ENCODE measurements around the gene MYH2. TPM values are rescaled to one million over a fixed set of nuclear protein-coding genes. Genes with fewer than 3 reads are reported as not detected.

Gene MYH2
- total RNA-seq, 1 experiment from 2014 or later = not detected

DNA sequence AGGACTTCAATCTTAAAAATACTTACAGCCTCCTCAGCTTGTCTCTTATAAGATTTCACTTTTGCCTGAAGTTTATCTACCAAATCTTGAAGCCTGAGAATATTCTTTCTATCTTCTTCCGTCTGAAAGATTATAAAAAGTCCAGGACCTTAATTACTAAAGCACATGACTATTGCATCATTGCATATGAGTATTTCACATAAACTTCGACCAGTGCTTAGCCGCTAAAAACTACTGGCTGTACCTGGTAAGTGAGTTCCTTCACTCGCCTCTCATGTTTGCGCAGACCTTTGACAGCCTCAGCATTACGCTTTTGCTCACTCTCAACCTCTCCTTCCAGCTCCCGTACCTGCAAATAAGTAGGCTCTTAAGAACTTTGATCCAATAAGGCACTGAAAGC is 26.4 kb downstream of the MYH2 start:
- Histone ChIP-seq H3K36me3 (ENCODE audit: control insufficient read depth in 1 of 2, insufficient read depth in 2 of 2, low read length in 2 of 2) (no peaks in the 10 kb centered on the region), H3K9me3 (ENCODE audit: control insufficient read depth in 1 of 2, insufficient read depth in 1 of 2, low read depth in 1 of 2, low read length in 2 of 2) (no peaks in the 10 kb centered on the region), H2AFZ (ENCODE audit: low read depth, low read length, poor library complexity, severe bottlenecking) (no peak overlapping the region), H3K9me2 (ENCODE audit: insufficient read depth) (no peaks in the 10 kb centered on the region), H3K4me1 (ENCODE audit: control insufficient read depth in 1 of 2, insufficient read depth in 2 of 2, low read length in 2 of 2) (no peaks in the 10 kb centered on the region), H3K27ac (ENCODE audit: low read depth, low read length) (no peak overlapping the region), H3K27me3 (ENCODE audit: insufficient read depth, low read length) (peaks cover 39% of the 10 kb centered on the region), H3K4me3 (replicated peaks in 1 of 2; ENCODE audit: low read depth in 1 of 2, low read length in 2 of 2) (no peak overlapping the region), H4K20me1 (ENCODE audit: insufficient read depth) (no peaks in the 10 kb centered on the region), H3K79me2 (ENCODE audit: insufficient read depth, low read length) (no peaks in the 10 kb centered on the region), H3K4me2 (ENCODE audit: low read length) (no peak overlapping the region), H3K9ac (ENCODE audit: low read length) (no peak overlapping the region)
- intact Hi-C loops (cut with micrococcal nuclease) = no loop called here
- CTCF ChIA-PET = no interaction called here
- ATAC-seq (no peak), DNase-seq (ENCODE audit: low read depth, low spot score) (no peak)
- BruUV-seq (replicated peaks) = no TSS peak
- TF ChIP-seq, protein P1, sequence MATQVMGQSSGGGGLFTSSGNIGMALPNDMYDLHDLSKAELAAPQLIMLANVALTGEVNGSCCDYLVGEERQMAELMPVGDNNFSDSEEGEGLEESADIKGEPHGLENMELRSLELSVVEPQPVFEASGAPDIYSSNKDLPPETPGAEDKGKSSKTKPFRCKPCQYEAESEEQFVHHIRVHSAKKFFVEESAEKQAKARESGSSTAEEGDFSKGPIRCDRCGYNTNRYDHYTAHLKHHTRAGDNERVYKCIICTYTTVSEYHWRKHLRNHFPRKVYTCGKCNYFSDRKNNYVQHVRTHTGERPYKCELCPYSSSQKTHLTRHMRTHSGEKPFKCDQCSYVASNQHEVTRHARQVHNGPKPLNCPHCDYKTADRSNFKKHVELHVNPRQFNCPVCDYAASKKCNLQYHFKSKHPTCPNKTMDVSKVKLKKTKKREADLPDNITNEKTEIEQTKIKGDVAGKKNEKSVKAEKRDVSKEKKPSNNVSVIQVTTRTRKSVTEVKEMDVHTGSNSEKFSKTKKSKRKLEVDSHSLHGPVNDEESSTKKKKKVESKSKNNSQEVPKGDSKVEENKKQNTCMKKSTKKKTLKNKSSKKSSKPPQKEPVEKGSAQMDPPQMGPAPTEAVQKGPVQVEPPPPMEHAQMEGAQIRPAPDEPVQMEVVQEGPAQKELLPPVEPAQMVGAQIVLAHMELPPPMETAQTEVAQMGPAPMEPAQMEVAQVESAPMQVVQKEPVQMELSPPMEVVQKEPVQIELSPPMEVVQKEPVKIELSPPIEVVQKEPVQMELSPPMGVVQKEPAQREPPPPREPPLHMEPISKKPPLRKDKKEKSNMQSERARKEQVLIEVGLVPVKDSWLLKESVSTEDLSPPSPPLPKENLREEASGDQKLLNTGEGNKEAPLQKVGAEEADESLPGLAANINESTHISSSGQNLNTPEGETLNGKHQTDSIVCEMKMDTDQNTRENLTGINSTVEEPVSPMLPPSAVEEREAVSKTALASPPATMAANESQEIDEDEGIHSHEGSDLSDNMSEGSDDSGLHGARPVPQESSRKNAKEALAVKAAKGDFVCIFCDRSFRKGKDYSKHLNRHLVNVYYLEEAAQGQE (IDR thresholded peaks at IDR 0.05; ENCODE audit: low read depth) = no peak
- TF ChIP-seq, protein P2, sequence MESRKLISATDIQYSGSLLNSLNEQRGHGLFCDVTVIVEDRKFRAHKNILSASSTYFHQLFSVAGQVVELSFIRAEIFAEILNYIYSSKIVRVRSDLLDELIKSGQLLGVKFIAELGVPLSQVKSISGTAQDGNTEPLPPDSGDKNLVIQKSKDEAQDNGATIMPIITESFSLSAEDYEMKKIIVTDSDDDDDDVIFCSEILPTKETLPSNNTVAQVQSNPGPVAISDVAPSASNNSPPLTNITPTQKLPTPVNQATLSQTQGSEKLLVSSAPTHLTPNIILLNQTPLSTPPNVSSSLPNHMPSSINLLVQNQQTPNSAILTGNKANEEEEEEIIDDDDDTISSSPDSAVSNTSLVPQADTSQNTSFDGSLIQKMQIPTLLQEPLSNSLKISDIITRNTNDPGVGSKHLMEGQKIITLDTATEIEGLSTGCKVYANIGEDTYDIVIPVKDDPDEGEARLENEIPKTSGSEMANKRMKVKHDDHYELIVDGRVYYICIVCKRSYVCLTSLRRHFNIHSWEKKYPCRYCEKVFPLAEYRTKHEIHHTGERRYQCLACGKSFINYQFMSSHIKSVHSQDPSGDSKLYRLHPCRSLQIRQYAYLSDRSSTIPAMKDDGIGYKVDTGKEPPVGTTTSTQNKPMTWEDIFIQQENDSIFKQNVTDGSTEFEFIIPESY (IDR thresholded peaks at IDR 0.05; ENCODE audit: extremely low read depth, insufficient replicate concordance, low read length) = no peak
- TF ChIP-seq TCF7L2 (IDR thresholded peaks at IDR 0.05; ENCODE audit: borderline replicate concordance, extremely low read depth, insufficient read depth, insufficient read length) = no peak
- no peak for TF ChIP-seq CBX3 (IDR thresholded peaks at IDR 0.05; ENCODE audit: low read depth)
- TF ChIP-seq, protein P3, sequence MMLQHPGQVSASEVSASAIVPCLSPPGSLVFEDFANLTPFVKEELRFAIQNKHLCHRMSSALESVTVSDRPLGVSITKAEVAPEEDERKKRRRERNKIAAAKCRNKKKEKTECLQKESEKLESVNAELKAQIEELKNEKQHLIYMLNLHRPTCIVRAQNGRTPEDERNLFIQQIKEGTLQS (IDR thresholded peaks at IDR 0.05) = no peak
- TF ChIP-seq ZNF274 (IDR thresholded peaks at IDR 0.05; ENCODE audit: low read depth, low read length) = no peak
- TF ChIP-seq FOSL1 (IDR thresholded peaks at IDR 0.05; ENCODE audit: low read depth) = no peak
- TF ChIP-seq CEBPB (IDR thresholded peaks at IDR 0.05; ENCODE audit: low read depth) = no peak
- no peak for TF ChIP-seq YY1 (IDR thresholded peaks at IDR 0.05; ENCODE audit: extremely low read depth, insufficient replicate concordance, low read depth, low read length)
- TF ChIP-seq SRF (IDR thresholded peaks at IDR 0.05; ENCODE audit: low read depth) = no peak
- RAD21 ChIA-PET (ENCODE audit: low non-redundant PET in 1 of 2, low total read pairs in 2 of 2, uncharacterized antibody in 2 of 2, unreplicated experiment in 2 of 2) = no interaction called here
- POLR2A ChIA-PET = no interaction called here
